Fibroblast of pulmonary artery (primary cell): ENCODE results near the gene KRTAP13-1.

Source experiments
- DNase-seq: peaks from one replicate; pipeline ENCODE4 v3.0.0-alpha.2; 2010; ENCODE audit warnings: low read depth
- H3K4me3 ChIP-seq: replicated peaks from 2 replicates; pipeline ENCODE4 v1.5.1; 2011; ENCODE audit warnings: low read depth, mild to moderate bottlenecking, control low read depth, low read length, moderate library complexity
- CTCF ChIP-seq: IDR thresholded peaks from 2 replicates; pipeline ENCODE4 v1.5.1; 2011; ENCODE audit warnings: mild to moderate bottlenecking, control low read depth, low read length, inconsistent platforms; ENCODE audit errors: missing control alignments

Gene KRTAP13-1

GRCh38 chr21:30395731-30396130 lies at the start of gene KRTAP13-1:
Gene KRTAP13-1, plus strand, starts transcription at chr21:30396031. Its CDS starts 56 bp downstream, at chr21:30396087.
- no peak within 1 kb of the TSS for H3K4me3 ChIP-seq
- TF ChIP-seq CTCF, result no peak
- DNase-seq, result no peak

- no peak for DNase-seq
- no peak for TF ChIP-seq CTCF
- no peak within 1 kb of the TSS for H3K4me3 ChIP-seq
These were observed 47.3 kb upstream of the KRTAP13-1 start, which contains the start of gene KRTAP23-1 for GRCh38 chr21:30348506-30348905. Gene KRTAP23-1, minus strand, starts transcription at chr21:30348606. Its CDS starts 0 bp downstream, at chr21:30348606.

- no peak for DNase-seq
- TF ChIP-seq CTCF, result no peak
- no peak overlapping the region for H3K4me3 ChIP-seq
These were observed 46.3 kb upstream of the KRTAP13-1 start for GRCh38 chr21:30349572-30349971.

GRCh38 chr21:30351534-30351933 lies 44.3 kb upstream of the KRTAP13-1 start:
- DNase-seq, result no peak
- TF ChIP-seq CTCF, result no peak
- H3K4me3 ChIP-seq, result no peak overlapping the region

GRCh38 chr21:30354308-30355005 lies 41.4 kb upstream of the KRTAP13-1 start:
- H3K4me3 ChIP-seq, result no peak overlapping the region
- DNase-seq, result no peak
- TF ChIP-seq CTCF, result no peak

- DNase-seq, result no peak
- H3K4me3 ChIP-seq, result no peak overlapping the region
- TF ChIP-seq CTCF, result no peak
These were observed 39.9 kb upstream of the KRTAP13-1 start for GRCh38 chr21:30355906-30356305.
